Kidney (tissue), 14 donors: ENCODE measurements around the gene NEDD4. TPM values are rescaled to one million over a fixed set of nuclear protein-coding genes. Genes with fewer than 3 reads are reported as not detected.

ENCODE experiments used
- DNase-seq, 5 donors: peaks; one replicate each; pipeline ENCODE4 v3.0.0-alpha.2; 2013 to 2020
- FAIRE-seq: peaks from 2 replicates; lab custom pipeline; 2012; peaks lifted over from hg19 to GRCh38; lab: Jason Lieb, UNC
- H3K27ac ChIP-seq, 2 donors: one replicate each; pipeline ENCODE4 v1.7.0; 2013; ENCODE audit warnings: low read depth in 2 of 2, low read length in 2 of 2, inconsistent platforms in 1 of 2
- H3K27me3 ChIP-seq: one replicate; pipeline ENCODE4 v1.7.1; 2013; ENCODE audit warnings: low read length, inconsistent platforms; ENCODE audit not compliant: control insufficient read depth, insufficient read depth
- H3K36me3 ChIP-seq, 3 donors: one replicate each; pipeline versions ENCODE4 v1.7.0 to v1.7.1; 2013; ENCODE audit warnings: low read length in 3 of 3, control low read depth in 1 of 3, inconsistent platforms in 1 of 3; ENCODE audit not compliant: insufficient read depth in 3 of 3, control insufficient read depth in 2 of 3
- H3K4me1 ChIP-seq, 3 donors: one replicate each; pipeline versions ENCODE4 v1.7.0 to v1.7.1; 2013; ENCODE audit warnings: low read length in 3 of 3, inconsistent platforms in 1 of 3, low read depth in 1 of 3; ENCODE audit not compliant: control insufficient read depth in 2 of 3, insufficient read depth in 2 of 3
- H3K4me3 ChIP-seq, 3 donors: one replicate each; pipeline versions ENCODE4 v1.7.0 to v1.8.1; 2013; ENCODE audit warnings: low read length in 3 of 3, control low read depth in 1 of 3, inconsistent platforms in 1 of 3
- H3K9ac ChIP-seq, 3 donors: one replicate each; pipeline versions ENCODE4 v1.7.0 to v1.7.1; 2013; ENCODE audit warnings: low read length in 3 of 3, control low read depth in 1 of 3, inconsistent platforms in 1 of 3
- H3K9me3 ChIP-seq, 3 donors: one replicate each; pipeline versions ENCODE4 v1.7.0 to v1.7.1; 2013; ENCODE audit warnings: low read length in 3 of 3, control low read depth in 1 of 3, inconsistent platforms in 1 of 3; ENCODE audit not compliant: control insufficient read depth in 2 of 3, insufficient read depth in 1 of 3
- intact Hi-C: fragments of 100-400 bp; cut with DNase I; formaldehyde crosslinking; loops from one replicate; pipeline ENCODE4 v1.11.1; 2022
- polyA plus RNA-seq: library from polyadenylated mRNA; stranded (reverse); fragments of 350-450 nt; fragmentation: Illumina TruSeq; extraction: RNeasy Lipid Tissue Mini Kit (QIAGEN cat#74804); gene quantifications from one replicate; pipeline ENCODE4 v1.2.3, GENCODE V29; 2014; ENCODE audit warnings: low read depth, low replicate concordance; ENCODE audit not compliant: insufficient read depth
- total RNA-seq: library from RNA; stranded (reverse); fragmentation: NEBNext Ultra II Directional; extraction: Animal tissue kit (Norgen Biotek cat#: 25700); gene quantifications from one replicate; pipeline ENCODE4 v1.2.1, GENCODE V29; 2021
- TF ChIP-seq, protein P1 (sequence below): IDR thresholded peaks from 3 replicates; pipeline ENCODE4 v1.5.1; 2012; ENCODE audit warnings: mild to moderate bottlenecking, moderate library complexity, borderline replicate concordance; ENCODE audit not compliant: insufficient read depth; ENCODE audit errors: extremely low read depth
- donor health status: control.
- donor health status: control.
- donor health status: control.
- donor health status: control.
- donor health status: control.
- donor health status: DM: yes; HTN: yes; CAD: no.
- donor health status: Normal renal cell carcinoma (clear cell type).

Gene NEDD4
- total and polyA plus RNA-seq, 2 donors from 2014 or later = 3.3 to 22.3 TPM

DNA sequence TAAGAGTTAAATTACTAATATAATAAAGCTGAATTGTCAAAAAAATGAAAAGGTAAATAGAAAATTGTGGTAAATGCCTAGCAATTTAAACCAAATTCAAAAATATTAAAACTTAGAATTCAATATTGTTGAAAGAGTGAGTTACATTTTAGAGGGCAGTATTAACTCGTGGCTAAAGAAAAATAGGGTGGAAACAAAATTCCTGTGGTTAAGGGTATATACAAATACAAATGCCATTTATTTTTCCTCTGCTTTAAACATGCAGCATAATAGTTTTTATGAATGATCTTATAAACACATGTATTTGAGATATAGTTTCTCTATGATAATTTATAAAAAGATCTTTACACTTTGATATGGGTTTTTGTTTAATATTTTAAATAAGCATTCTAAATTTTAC lies 79.0 kb downstream of the NEDD4 start:
- Histone ChIP-seq H3K9ac (no peak overlapping the region), H3K27ac (no peak overlapping the region), H3K4me3 (no peak overlapping the region), H3K27me3 (no peaks in the 10 kb centered on the region), H3K4me1 (no peaks in the 10 kb centered on the region), H3K9me3 (no peaks in the 10 kb centered on the region), H3K36me3 (no peaks in the 10 kb centered on the region)
- TF ChIP-seq, protein P1, sequence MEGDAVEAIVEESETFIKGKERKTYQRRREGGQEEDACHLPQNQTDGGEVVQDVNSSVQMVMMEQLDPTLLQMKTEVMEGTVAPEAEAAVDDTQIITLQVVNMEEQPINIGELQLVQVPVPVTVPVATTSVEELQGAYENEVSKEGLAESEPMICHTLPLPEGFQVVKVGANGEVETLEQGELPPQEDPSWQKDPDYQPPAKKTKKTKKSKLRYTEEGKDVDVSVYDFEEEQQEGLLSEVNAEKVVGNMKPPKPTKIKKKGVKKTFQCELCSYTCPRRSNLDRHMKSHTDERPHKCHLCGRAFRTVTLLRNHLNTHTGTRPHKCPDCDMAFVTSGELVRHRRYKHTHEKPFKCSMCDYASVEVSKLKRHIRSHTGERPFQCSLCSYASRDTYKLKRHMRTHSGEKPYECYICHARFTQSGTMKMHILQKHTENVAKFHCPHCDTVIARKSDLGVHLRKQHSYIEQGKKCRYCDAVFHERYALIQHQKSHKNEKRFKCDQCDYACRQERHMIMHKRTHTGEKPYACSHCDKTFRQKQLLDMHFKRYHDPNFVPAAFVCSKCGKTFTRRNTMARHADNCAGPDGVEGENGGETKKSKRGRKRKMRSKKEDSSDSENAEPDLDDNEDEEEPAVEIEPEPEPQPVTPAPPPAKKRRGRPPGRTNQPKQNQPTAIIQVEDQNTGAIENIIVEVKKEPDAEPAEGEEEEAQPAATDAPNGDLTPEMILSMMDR = no peak
- intact Hi-C loops = no loop called here
- no peak for DNase-seq
- no peak for FAIRE-seq

DNA sequence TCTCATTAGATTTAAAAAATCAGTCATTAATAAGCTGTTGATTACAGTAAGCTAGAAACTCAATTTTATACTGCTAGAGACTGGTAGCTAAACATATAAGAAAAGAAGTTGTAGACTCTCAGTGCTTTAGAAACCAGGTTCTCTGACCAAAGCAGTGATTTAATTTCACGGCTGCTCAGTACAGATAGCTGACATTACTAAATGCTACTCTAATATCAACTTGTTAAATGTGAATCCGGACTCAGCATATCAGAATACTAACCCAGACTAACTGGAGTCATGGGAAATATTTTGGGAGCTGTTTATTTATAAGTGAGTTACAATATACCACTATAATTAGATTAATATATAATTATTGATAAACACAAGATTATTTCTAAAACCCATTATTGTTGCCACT lies 80.4 kb downstream of the NEDD4 start:
- TF ChIP-seq, protein P1 = no peak
- Histone ChIP-seq H3K9me3 (no peaks in the 10 kb centered on the region), H3K27ac (no peak overlapping the region), H3K9ac (no peak overlapping the region), H3K36me3 (no peaks in the 10 kb centered on the region), H3K4me3 (no peak overlapping the region), H3K4me1 (no peaks in the 10 kb centered on the region), H3K27me3 (no peaks in the 10 kb centered on the region)
- no peak for DNase-seq
- FAIRE-seq = no peak
- intact Hi-C loops = no loop called here

DNA sequence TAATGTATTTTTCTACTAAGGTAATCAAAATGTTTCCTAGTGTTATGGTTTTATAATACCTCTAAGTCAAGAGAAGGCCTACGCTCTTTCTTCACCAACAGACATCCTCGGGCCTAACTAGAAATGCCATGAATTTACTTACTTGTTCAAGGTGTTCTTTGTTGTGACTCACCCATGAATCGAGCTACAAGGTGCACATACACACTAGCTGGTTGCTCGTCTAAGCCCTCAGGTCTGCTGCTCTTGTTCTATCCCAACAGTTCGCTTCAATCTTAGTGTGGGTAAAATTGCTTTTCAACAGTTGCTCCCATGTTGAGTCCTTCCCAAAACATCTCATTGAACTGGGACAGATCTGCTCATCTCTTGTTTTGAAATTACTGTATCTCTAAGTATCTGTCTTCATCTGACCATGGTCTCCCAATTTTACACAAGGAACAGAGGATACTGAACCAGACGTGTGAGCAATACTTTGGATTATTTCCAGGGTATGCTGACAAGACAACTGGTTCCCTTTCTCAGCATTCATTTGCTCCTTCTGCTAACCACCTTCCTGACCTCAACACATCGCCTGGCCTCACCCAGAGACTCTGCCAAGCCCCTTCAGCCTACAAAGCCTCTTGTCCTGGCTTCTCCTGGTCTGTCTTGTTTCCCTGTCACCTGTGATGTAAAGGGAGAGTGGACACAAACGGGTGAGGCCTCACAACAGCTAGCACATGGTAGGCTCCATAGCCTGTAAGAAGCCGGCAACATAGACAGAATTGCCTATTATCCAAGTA lies 84.2 kb downstream of the NEDD4 start:
- no peak for FAIRE-seq
- TF ChIP-seq, protein P1 = no peak
- Histone ChIP-seq H3K27me3 (no peaks in the 10 kb centered on the region), H3K27ac (no peak overlapping the region), H3K36me3 (no peaks in the 10 kb centered on the region), H3K9me3 (no peaks in the 10 kb centered on the region), H3K9ac (no peak overlapping the region), H3K4me3 (no peak overlapping the region), H3K4me1 (no peaks in the 10 kb centered on the region)
- intact Hi-C loops = no loop called here
- DNase-seq = no peak
